Right renal pelvis (tissue), 4 donors: ENCODE measurements around the gene COG5. TPM values are rescaled to one million over a fixed set of nuclear protein-coding genes. Genes with fewer than 3 reads are reported as not detected.
"Not testable (repeated sequence)": the region's sequence is repeated elsewhere in the genome, so short reads cannot be mapped to it uniquely, and the experiment has no call there.

Source experiments
- DNase-seq, 4 donors: peaks; one replicate each; pipeline ENCODE4 v3.0.0-alpha.2; 2013; ENCODE audit warnings: low read depth in 4 of 4, low spot score in 3 of 4, missing footprints in 1 of 4
- polyA plus RNA-seq, 4 donors: library from polyadenylated mRNA; unstranded; fragments of 120-200 nt; gene quantifications; one replicate each; pipeline ENCODE4 v1.2.1, GENCODE V29; 2013; ENCODE audit not compliant: insufficient read length in 4 of 4

COG5 gene
- polyA plus RNA-seq, 4 donors = 27.3 to 39.2 (median 36.4) TPM

DNA sequence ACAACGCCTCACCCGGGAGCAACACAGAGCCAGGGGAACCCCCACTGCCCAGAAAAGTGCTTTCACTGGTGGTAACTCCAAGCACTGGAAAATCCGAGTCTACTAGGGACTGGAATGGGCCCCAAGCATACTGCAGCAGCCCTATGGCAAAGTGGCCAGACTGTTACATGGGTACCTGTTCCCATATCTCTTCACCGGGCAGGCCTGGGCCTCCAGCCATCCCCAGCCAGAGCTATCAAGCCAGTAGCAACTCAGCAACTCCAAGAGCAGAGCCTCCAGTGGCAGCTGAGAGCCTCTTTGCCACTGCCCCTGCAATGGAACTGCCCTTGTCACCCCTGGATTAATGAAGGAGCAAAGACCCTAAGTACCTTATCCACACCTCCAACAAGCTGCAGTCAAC, 321.5 kb downstream of the COG5 start:
- DNase-seq = no peak

DNA sequence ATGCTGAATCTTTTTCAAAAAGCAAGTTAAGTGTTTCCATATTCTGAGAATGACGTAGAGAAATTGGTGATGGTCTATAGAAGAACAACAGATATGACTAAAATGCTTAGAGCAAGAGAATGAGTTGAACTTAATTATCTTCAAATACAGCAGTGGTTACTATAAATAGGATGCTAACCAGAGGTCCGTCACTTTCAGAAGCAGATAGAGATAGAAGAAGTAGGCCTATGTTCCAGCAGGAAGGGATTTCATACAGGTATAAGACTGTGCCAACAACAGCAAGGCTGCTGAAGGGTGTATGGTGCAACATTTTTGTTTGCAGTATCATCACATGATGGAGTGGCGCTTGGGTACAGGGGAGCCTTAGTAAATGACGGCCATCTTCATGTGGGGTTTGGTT, 326.3 kb downstream of the COG5 start:
- DNase-seq = no peak

DNA sequence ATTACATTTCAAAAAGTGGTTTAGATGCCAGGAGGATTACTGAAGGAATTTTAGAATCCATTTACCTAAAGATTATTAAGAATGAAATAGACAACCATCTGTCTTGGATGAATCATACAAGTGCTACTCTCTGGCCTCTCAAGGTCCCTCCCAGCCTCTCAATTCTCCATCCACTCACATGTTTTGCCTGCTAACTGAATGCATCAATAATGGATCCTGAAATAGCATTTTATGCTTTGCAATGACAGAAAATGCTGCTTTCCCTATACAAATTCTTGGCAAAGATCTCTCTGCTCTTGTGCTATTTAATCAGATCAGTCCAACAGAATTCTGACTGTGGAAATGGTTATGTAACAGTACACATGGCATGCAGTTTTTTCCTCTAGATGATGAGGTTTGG, 326.9 kb downstream of the COG5 start:
- DNase-seq = no peak

DNA sequence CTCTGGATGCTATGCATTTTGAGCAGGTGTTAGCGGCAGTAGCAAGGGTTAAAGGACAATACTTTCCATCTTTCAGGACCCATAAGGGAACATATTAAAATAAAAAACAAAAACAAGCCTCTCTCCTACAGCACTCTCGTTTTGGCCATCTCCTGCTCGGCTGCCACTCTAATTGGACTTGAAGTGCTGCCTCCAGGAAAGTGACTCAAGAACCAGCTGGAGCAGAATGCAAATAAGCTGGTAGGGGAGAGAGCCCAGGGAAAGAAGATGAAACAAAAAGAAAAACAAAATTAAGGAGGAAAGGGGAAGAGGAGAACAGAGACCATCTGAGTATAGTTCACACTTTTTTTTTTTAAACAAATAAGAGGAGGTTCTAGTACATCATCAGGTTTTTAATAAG, 329.3 kb downstream of the COG5 start:
- DNase-seq = no peak

DNA sequence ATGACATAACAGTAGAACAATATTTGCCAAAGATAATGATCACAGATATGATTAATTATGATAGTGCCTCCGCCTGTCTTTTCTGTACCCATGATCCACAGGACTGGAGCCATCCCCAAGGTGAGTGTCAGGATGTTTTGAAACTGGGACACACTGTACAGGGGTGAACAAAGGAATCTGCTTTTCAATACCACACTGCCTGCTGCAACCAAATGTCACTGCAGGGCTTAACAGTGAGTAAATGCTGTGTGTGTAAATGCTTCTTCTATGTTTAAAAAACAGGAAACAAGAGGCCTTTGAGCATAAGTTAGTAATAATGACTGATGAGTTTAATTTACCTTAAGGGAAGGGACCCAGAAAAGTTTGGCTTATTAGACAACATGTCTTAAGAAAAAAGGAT, 329.7 kb downstream of the COG5 start:
- no peak for DNase-seq

DNA sequence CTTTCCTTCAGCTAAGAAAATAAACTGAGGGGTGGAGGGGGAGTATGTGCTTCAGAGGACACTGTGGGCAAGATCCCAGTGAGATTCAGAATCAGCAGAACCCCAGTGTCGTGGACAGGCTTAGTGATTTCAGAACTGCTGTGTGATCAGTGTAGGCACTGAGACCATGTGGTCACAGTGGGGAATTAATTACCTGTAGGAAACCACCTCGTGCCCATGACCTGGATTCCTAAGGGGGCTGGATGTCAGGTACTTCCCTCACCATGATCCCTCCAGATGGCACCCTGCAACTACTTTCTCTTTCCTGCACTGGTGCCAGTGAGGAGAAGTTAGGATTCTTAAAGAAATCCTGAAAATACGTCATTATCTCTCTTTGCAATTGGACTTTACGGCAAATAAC, 330.5 kb downstream of the COG5 start:
- no peak for DNase-seq

DNA sequence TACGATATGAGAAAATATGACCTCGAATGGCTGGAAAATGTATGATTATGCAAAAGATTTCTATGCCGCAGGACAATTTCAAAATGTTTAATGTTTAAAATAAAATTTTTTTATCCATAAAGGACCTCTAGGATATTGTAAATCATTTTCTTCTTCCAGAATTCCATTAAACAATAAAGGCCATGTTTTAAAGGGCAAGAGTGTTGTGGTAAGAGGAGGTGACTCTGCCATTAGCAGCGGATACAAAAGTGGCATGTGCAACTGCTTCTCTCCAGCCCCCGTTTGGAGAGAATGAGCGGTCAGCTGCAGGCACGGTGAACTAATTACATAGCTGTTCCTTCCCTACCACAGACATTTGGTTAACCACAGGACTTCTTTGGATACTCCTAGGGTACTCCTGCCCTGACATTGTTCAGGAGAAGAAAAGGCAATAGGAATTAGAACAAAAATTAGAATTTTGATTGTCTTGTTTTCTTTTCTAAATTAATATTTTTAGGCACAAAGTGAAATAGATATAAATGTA, 331.1 kb downstream of the COG5 start:
- DNase-seq = no peak

DNA sequence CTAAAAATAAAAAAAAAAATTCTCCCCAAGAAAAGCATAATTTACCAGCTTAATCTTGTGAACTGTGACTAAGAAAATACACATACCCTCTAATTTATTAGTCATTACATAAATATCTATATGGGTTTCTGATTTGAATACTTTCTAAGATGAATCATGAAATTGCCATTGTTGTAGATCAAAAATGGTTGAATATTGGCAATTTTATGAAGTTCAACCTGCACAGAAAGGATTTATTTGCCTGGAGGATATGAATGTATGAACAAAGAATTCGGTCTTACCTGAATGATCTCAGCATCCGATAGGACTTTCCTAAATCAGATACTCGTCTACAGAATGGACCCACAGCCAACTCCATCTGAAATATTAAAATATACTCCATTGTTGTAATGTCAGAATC, 333.4 kb downstream of the COG5 start:
- no peak for DNase-seq

DNA sequence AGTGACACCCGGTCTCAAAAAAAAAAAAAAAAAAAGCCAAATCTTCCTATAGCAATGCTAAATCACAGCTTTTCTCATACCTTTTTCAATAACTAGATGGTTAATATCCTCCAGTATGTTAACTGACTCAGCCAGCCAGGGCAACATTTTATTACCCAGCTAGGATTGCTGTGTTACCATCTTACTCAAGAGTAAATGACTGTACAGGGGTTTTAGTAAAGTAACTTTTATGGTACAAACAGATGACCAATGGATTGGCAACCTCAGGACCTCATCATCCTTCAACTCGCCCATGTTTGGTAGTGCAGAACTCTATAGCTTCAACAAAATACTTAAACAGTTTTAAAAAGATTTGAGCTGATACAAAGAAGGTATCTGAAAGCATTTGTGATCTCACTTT, 335.4 kb downstream of the COG5 start:
- DNase-seq = no peak

DNA sequence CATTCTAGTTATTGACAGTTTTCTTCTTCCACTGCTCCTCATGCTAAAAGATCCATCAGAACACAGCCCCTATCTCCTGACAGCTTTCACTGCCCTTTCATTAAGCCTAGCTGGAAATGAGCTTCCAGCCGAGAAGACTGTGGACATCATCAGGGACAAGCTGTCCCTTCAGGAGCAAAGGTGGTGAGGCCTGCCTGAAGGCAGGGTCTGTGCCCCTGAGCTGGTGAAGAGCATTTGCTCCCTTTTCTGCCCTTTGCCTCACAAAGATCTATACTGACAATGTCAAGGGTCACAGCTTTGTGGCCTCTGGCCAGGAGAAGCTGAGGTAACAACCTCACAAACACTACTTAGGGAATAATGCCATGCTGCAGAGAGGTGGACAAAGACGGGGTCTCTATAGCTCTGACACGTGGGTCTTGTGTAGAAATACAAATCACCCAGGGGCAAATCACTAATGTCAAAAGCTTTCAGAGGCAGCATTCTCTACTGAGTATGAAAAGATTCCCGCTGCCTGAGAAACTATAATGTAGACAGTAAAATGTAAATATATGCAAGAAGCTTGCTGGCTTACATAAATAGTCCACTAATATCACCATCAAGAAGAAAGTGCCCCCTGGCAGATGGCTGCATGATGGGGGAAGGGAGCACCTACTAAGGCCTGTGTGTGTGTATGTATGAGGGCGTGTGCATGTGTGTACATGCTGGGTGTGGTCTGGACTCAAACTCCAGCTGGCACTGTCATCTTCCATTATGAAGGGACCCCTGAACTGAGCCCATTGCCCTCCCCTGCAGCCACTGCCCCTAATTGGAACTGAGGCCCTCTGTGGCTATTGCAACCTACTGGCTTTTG, 339.1 kb downstream of the COG5 start:
- DNase-seq = no peak

DNA sequence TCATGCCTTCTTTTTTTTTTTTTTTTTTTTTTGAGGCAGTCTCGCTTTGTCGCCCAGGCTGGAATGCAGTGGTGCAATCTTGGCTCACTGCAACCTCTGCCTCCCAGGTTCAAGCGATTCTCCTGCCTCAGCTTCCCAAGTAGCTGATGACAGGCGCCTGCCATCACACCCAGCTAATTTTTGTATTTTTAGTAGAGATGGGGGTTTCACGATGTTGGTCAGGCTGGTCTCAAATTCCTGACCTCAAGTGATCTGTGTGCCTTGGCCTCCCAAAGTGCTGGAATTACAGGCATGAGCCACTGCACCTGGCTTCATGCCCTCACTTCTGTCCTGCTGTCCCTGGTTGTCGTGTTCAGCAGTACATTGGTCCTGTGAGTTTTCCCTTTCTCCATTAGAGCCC, 342.9 kb downstream of the COG5 start:
- not testable (repeated sequence) for DNase-seq

DNA sequence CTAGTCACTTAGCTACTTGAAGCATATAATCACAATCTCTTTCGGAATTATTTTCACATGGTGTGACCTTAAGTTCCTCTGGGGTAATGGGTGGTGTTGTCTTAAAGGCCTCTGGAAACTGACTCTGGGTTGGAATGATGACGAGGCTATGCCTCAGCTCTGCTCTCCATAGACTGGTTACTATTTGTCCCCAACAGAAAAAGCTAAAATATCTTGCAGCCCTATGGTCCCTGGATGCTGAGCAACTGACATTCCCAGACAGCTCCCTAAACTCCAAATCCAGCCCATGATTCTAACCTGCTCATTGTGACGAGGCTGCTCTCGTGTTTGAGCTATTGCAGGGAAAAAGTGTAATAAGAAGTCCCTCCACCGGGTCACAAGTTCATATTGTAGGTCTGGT, 343.4 kb downstream of the COG5 start:
- DNase-seq = no peak

DNA sequence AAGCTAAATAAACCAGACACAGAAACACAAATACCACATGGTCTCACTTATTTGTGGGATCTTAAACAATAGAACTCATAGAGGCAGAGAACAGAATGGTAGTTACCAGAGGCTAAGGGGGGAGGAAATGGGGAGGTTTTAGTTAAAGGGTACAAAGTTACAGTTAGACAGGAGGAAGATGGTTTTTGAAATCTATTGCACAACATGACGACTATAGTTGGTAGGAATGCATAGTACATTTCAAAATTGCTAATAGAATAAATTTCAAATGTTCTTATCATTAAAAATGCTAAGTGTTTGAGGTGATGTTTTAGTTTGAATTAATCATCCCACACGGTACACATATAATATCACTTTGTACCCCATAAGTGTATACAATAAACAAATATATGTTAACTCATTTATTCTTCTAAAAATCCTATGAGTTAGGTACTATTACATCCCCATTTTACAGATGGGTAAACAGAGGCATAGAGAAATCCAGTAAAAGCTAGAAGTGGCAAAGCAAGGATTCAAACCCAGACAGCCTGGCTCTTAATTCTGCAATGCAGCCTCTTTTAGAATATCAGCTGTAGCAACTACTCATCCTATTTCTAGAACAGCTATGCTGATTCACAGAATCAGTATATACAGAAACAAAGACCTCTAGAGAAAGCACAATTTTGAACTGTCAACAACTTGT, 344.0 kb downstream of the COG5 start:
- no peak for DNase-seq

DNA sequence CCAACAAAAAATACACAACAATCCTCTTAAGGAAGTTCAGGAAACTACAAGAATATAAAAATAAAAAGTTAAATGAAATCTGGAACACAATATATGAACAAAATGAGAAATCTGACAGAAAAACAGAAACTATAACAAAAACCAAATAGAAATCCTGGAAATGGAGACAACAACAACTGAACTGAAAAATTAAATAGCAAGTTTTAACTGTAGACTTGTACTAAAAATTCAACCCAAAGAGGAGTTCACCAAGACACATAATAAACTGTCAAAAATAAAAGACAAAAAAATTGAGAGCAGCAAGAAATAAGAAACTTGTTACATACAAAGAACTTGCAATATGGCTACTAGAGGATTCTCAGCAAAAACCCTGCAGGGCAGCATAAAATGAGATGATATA, 349.8 kb downstream of the COG5 start:
- no peak for DNase-seq

DNA sequence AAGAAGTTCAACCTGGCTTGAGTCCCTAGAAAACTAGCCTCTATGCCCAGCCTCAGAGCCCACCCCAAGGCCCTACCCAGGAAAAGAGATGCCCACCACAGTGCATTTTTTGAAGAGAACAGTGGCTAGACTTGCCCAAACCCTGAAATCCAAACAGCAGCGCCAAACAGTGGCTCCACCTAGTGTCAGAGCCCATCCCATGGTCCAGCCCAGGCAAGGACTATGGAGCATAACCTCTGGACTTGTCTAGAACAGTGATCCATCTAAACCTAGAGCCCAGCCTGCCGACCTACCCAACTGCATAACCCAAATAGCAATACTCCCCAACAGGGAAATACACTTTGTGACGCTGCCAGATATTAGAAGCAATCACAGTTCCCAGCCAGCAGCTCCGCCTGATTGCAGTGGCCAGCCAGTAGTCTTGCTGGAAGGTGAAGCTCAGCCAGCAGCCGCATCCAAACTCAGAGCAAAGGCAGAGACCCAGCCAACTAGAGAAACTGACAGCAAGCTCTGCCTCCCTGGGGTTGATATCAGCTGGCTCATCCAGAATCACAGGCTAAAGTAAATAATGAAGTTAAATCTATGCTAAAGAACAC, 350.4 kb downstream of the COG5 start:
- no peak for DNase-seq

DNA sequence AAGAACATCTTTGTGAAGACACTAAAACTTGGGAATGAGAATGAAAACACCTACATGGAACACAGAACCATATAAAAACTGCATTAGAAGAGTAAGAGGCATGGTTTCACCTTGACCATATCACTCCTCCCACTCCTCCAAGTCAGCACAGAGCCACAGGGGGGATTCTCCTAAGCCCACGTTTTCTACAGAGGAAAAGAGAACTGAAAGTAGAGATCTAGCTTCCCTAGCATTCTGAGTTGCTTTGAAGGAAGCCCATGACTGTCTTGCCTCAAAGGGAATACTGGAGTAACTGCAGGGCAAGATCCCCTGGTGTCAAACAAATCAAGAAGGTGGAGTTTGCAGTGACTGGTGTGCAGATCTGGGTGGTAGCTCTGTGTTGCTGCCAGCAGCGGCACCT, 351.0 kb downstream of the COG5 start:
- no peak for DNase-seq

DNA sequence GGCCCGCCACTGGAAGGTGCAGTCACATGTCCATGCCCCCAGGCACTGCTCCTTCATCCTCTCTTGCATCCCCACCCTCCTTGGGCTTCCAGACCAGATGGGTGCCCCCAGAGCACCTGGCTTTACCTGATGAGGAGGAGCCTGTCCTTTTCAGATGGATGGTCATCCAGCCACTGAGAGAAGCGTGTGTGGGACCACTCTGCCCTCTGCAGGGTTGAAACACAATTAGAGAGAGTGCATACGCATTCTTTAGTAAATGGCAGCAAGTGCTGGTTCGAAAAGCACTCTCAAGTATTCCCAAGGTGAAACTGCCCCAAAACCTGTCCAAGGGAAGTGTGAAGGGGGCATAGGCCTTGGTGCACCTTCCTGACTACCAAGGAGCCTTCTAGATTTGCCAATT, 353.3 kb downstream of the COG5 start:
- DNase-seq = no peak

DNA sequence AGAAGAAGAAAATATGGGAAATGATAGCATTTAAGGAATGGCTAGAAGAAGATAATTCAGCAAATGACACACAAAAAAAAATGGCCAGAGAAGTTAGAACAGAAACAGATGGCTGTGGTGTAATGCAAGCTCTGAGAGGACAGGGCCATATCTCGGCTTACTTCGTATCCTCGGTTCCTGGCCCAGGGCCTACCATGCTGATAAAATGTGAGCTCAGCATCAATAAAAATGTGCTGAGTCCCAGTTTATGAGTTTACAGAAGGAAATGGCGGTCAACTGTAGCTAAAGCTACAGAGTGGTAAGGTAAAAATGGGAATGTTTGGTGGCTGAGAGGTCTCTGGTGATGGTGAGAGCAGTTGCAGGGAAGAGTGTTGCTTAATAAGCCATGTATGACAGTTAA, 354.2 kb downstream of the COG5 start:
- no peak for DNase-seq

DNA sequence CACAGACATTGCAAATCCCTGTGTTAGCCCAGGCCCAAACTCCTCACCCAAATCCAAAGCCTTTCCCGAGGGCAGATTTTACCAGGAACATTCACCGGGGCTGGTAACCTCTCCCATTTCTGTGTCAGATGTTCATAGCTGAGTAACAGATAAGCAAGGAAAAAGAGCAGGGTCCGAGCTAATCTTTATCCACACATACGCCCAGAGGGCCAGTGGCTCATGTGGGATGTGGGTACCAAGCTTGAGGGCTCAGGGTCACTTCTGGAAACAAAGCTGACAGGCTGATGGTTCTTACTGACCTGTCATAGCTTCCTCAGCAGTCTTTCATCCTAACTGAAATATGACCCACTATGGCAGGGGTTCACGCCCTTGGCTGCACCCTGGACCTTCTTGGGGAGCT, 355.2 kb downstream of the COG5 start:
- no peak for DNase-seq

DNA sequence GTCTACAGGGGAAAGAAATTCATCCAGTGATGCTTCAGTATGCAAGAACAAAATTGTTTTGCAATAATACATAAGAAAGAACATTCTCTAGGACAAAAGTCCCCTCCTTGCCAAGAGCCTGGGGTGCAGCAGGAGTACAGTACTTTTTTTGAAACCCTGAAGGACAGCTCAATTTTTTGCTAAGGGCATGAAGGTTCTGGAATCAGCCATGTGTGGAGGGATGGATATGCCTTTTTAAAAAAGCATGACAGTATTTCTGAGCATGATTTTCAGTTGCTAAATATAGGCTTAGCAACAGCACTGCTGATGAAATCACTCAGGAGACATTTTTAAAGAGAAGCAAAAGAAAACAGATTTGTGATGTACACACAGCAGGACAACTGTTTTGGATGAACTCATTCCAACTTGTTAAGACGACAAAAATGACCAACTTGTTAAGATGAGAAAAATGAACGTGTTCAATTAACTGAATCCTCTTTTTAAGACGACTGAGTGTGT, 355.6 kb downstream of the COG5 start:
- no peak for DNase-seq

DNA sequence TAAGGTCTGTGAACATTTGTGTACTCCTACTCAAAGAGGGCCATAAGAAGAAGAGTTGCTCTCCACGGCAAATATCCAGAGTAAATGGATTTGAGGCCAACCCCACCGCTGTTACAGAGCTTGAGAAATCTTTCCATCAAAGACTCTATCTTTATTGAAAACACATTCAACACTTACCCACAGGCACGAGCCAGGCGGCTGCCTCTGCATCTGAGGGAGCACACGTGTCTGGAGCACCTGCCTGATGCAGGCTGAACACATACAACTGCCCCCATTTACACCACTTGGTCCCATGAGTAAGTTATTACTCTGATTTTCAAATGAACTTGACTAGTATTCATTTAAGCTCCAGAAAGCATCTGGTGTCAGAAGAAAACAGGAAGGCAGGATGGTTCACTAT, 356.3 kb downstream of the COG5 start:
- no peak for DNase-seq

DNA sequence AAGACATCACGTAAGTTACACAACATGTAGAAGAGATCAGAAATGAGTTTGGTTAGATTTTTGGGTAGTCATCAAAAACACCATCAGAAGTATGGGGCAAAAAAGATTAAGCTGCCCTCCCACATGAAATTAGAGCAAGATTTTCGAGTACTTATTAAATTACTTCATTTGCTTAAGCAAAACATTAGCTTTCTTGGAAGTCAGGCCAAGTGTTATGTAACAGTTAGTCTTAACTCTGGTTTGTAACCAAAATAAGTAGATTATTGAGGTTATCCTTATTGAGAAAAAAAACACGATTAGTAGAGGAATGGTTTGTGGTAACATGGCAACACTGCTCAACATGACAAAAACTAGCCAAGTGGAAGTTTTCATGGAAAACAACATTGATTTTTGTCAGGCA, 357.0 kb downstream of the COG5 start:
- DNase-seq = no peak
